ENCODE results near the gene PRKCH. TPM values are rescaled to one million over a fixed set of nuclear protein-coding genes. Genes with fewer than 3 reads are reported as not detected.

PRKCH gene
- total and polyA plus RNA-seq, 7 donors, result 4.2 to 19.9 (median 10.0) TPM

DNA sequence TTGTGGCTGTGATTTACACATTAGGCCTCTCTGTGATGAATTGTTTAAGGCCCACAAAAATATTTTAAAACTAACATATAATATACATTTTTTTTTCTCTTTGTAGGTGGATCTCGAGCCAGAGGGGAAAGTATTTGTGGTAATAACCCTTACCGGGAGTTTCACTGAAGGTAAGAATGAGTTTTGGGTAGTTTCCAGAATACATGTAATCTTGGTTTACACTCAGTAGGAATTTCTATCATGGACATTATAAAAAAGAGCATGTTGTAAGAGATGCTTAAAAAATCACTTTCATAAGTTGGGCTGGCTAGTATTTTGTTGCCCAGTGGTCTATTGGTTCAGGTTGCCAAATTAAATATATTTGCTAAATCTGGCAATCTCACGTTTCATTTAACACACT is 69.7 kb downstream of the PRKCH start:
- WGBS, 2 donors, result 62 to 65% methylated on average over 3 of the region's 3 CpGs
- no peak overlapping the region for H3K4me3 ChIP-seq
- no peak for TF ChIP-seq POLR2AphosphoS5 (IDR thresholded peaks at IDR 0.05)
- TF ChIP-seq POLR2A (IDR thresholded peaks at IDR 0.05), result no peak
- TF ChIP-seq, protein P1, sequence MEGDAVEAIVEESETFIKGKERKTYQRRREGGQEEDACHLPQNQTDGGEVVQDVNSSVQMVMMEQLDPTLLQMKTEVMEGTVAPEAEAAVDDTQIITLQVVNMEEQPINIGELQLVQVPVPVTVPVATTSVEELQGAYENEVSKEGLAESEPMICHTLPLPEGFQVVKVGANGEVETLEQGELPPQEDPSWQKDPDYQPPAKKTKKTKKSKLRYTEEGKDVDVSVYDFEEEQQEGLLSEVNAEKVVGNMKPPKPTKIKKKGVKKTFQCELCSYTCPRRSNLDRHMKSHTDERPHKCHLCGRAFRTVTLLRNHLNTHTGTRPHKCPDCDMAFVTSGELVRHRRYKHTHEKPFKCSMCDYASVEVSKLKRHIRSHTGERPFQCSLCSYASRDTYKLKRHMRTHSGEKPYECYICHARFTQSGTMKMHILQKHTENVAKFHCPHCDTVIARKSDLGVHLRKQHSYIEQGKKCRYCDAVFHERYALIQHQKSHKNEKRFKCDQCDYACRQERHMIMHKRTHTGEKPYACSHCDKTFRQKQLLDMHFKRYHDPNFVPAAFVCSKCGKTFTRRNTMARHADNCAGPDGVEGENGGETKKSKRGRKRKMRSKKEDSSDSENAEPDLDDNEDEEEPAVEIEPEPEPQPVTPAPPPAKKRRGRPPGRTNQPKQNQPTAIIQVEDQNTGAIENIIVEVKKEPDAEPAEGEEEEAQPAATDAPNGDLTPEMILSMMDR (IDR thresholded peaks at IDR 0.05), result no peak
- no peak for TF ChIP-seq EP300 (IDR thresholded peaks at IDR 0.05)

DNA sequence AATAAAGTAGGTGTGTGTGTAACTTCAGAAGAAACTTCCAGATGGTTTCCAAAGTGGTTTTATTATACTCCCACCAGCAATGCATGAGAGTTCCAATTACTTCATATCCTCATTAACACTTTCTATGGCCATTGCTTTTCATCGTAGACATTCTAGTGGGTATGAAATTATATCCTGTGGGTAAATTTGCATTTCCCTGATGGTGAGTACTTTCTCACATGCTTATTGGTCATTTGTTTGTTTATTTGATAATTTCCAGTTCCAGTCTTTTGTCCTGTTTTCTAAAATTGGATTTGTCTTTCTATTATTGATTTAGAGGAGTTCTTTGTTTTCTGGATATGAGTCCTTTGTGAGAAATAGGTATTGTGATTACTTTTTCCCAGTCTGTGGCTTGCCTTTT is 70.9 kb downstream of the PRKCH start:
- Histone ChIP-seq H3K4me3 (no peak overlapping the region), H3K27ac (no peak overlapping the region), H3K27me3 (no peaks in the 10 kb centered on the region), H3K9me3 (no peaks in the 10 kb centered on the region), H3K36me3 (no peaks in the 10 kb centered on the region), H3K4me1 (no peaks in the 10 kb centered on the region)
- no peak for TF ChIP-seq POLR2AphosphoS5 (IDR thresholded peaks at IDR 0.05)
- no peak for TF ChIP-seq EP300 (IDR thresholded peaks at IDR 0.05)
- TF ChIP-seq, protein P1 (IDR thresholded peaks at IDR 0.05), result no peak
- no peak for TF ChIP-seq POLR2A (IDR thresholded peaks at IDR 0.05)
- DNase-seq, result no peak
- intact Hi-C loops (cut with DNase I), result no loop called here
- WGBS, 2 donors, result 15 to 55% methylated on average over 1 of the region's 1 CpG

More for the DNA sequence above, 69.7 kb downstream of the PRKCH start:
- no peak overlapping the region for H3K27ac ChIP-seq
- no peaks in the 10 kb centered on the region for H3K9me3 ChIP-seq
- no peak for DNase-seq
- H3K4me1 ChIP-seq, result no peaks in the 10 kb centered on the region
- H3K36me3 ChIP-seq, result no peaks in the 10 kb centered on the region
- H3K27me3 ChIP-seq, result no peaks in the 10 kb centered on the region
- intact Hi-C loops (cut with DNase I), result no loop called here

DNA sequence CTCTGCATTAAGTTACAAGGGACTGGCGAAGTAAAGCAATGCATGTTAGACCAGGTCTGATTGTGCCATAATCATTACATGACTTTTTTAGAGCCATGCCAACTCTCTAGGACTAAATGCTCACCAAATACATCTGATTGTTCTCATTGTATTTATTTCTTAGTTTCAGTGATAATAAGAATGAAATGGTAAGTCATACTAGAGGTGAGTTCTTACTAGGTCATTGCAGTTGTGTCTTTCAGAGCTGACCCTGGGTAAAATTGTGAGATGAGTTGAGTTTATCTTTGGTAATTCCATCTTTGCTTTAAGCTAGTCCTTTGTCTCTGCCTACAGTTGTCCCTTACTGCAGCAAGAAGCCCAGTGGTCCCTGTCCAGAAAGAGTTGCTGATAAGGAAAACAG is 73.2 kb downstream of the PRKCH start:
- no peaks in the 10 kb centered on the region for H3K27me3 ChIP-seq
- 95 to 98% methylated on average over 1 of the region's 1 CpG for WGBS, 2 donors
- no peaks in the 10 kb centered on the region for H3K36me3 ChIP-seq
- H3K4me3 ChIP-seq, result no peak overlapping the region
- intact Hi-C loops (cut with DNase I), result no loop called here
- no peaks in the 10 kb centered on the region for H3K4me1 ChIP-seq
- no peak overlapping the region for H3K27ac ChIP-seq
- H3K9me3 ChIP-seq, result no peaks in the 10 kb centered on the region
- TF ChIP-seq POLR2A (IDR thresholded peaks at IDR 0.05), result no peak
- no peak for DNase-seq

DNA sequence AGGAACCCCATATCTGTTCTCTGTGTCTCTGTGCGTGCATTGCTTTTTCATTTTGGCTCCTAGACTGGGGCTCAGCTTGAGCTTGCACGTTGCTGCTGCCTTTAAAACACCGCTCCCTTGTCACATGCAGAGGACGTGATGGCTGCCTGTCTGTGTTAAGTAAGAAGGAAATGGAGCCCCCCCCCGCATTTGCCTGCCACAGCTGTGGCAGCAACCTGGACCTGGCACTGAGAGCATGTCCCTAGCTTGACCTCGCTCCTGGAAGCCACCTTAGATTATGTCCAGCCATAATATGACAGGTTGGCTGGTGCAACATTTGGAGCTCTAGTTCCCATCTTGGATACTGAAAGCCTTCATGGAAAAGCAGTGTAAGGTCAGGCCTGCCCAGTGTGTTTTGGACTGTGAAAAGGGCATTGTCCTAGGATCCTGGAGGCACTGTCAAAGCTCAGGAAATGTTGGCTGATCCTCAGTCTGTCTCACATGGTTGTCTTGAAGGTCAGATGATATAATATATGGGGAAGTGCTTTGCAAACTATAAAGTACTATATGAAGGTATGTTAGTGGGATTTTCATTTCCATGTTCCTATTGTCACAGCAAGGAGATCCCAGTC is 73.8 kb downstream of the PRKCH start:
- Histone ChIP-seq H3K27ac (no peak overlapping the region), H3K4me1 (no peaks in the 10 kb centered on the region), H3K9me3 (no peaks in the 10 kb centered on the region), H3K4me3 (no peak overlapping the region), H3K27me3 (no peaks in the 10 kb centered on the region), H3K36me3 (no peaks in the 10 kb centered on the region)
- intact Hi-C loops (cut with DNase I), result no loop called here
- TF ChIP-seq POLR2A (IDR thresholded peaks at IDR 0.05) (no peak), POLR2AphosphoS5 (IDR thresholded peaks at IDR 0.05) (no peak), EP300 (IDR thresholded peaks at IDR 0.05) (no peak)
- TF ChIP-seq, protein P1 (IDR thresholded peaks at IDR 0.05), result no peak
- 57 to 75% methylated on average over 6 of the region's 6 CpGs for WGBS, 2 donors
- DNase-seq, result no peak

DNA sequence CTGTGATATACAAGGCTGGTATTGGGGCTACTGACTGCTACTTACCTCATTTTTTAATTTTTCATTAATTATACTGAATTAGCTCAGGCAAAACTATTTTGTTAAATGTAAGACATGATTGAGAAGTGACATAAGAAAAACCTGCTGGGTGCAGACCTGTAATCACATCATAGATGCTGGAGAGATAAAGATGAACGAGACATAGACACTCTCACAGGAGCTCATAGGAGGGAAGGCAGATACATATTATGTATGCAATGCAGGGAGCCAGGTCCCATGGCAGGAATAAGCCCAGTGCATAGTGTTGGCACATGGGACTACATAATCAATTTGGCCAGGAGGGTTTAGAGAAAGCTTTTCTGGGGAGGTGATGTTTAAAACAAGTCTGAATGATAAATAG is 74.9 kb downstream of the PRKCH start:
- Histone ChIP-seq H3K4me1 (no peaks in the 10 kb centered on the region), H3K36me3 (no peaks in the 10 kb centered on the region), H3K27me3 (no peaks in the 10 kb centered on the region), H3K9me3 (no peaks in the 10 kb centered on the region), H3K4me3 (no peak overlapping the region), H3K27ac (no peak overlapping the region)
- intact Hi-C loops (cut with DNase I), result no loop called here
- TF ChIP-seq EP300 (IDR thresholded peaks at IDR 0.05) (no peak), POLR2AphosphoS5 (IDR thresholded peaks at IDR 0.05) (no peak), POLR2A (IDR thresholded peaks at IDR 0.05) (no peak)
- TF ChIP-seq, protein P1 (IDR thresholded peaks at IDR 0.05), result no peak
- WGBS, 2 donors, result 70 to 84% methylated on average over 1 of the region's 1 CpG
- no peak for DNase-seq

All from sigmoid colon (tissue), 7 donors.